ENCODE results near the gene ARRB1. TPM values are rescaled to one million over a fixed set of nuclear protein-coding genes. Genes with fewer than 3 reads are reported as not detected.

ARRB1 gene
- 0.28 and 0.42 TPM in 2 replicates for total RNA-seq

GRCh38 chr11:75351541-75351790 is at the start of gene ARRB1:
TSS of gene ARRB1 (minus strand) at chr11:75351661. CDS start at chr11:75351607, 54 bp downstream.

GRCh38 chr11:75399344-75400145 is 48.1 kb upstream of the ARRB1 start, which contains the start of gene RPS3:
TSS of gene RPS3 (plus strand) at chr11:75399518. CDS start at chr11:75399548, 30 bp downstream.

GRCh38 chr11:75240311-75241035 is 111.0 kb downstream of the ARRB1 start, which contains the start of gene TPBGL:
TSS of gene TPBGL (plus strand) at chr11:75240774. CDS start at chr11:75241050, 276 bp downstream.

Other genes starting within 250 kb of the ARRB1 start
- 0.07 and 0.09 TPM in 2 replicates for gene SLCO2B1, start 200.6 kb downstream of the ARRB1 start, total RNA-seq
- gene TPBGL, start 110.9 kb downstream of the ARRB1 start, total RNA-seq: not detected in 2 replicates
- 3,021 and 4,095 TPM in 2 replicates for gene RPS3, start 47.9 kb upstream of the ARRB1 start, total RNA-seq
- 0.14 and 0.35 TPM in 2 replicates for gene KLHL35, start 81.5 kb upstream of the ARRB1 start, total RNA-seq
- 0.93 and 3.5 TPM in 2 replicates for gene GDPD5, start 174.3 kb upstream of the ARRB1 start, total RNA-seq
- gene SERPINH1, start 210.6 kb upstream of the ARRB1 start, total RNA-seq: 340 and 400 TPM in 2 replicates